IPS DF 4.7 (cell line): ENCODE data around the gene MAP3K20.
"Not testable (repeated sequence)": the region's sequence is repeated elsewhere in the genome, so short reads cannot be mapped to it uniquely, and the experiment has no call there.

Source experiments
- DNase-seq: peaks from one replicate; pipeline ENCODE4 v3.0.0-alpha.2; 2013; ENCODE audit warnings: low spot score; ENCODE audit errors: extremely low read depth

The MAP3K20 gene

DNA sequence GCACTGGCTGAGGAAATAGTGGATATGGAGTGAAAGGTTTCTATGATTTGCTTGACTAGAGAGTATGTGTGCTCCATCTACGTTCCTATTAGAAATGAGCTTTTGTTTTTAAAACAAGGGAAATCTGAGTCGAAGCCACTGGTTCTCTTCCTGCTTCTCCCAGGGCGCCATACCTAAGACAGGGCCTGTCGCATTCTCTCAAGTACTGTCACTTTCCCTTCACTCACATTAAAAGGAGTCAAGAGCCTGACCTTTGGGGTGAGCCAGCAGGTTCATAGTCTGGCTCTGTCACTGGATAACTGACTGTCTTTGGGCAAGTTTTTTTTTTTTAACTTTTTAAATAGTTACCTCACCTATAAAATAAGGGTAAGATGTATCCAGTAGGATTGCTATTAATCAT lies 121.0 kb downstream of the MAP3K20 start:
- DNase-seq = no peak

DNA sequence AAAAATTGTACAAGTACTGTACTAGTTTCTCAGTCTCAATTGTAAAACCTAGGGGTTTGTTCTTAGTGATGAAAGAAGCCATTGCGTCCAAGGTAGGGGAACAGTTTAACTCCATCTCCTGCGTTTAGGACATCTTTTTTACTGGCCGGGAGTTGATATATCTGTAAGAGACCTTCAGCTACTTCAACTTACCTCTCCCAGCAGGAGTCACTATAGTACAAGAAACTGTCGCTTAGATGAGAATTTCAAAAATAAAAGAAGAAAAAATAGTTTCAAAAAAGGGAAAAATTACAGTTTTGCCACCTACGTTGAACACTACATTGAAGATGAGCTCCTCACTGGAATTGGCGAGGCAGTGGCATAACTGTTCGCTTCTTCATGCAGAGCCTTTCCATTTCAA lies 122.7 kb downstream of the MAP3K20 start:
- no peak for DNase-seq

DNA sequence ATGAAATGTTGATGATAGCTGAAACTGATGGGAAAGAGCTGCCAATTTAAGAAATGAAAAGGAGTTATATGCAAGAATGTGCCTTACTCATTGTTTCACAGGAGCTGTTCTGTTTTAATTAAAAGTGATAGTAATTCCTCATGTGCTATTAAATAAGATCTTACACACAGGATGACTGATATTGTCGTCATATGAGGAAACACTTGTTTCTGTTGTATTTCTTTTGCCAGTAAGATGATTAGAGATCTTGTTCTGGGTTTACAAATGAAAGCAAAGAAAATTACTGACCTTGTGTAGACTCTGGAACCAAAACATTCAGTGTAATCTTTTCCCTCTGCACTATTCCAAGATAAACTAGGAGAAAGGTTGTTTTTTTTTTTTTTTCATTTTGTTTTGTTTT lies 123.6 kb downstream of the MAP3K20 start:
- DNase-seq = no peak

DNA sequence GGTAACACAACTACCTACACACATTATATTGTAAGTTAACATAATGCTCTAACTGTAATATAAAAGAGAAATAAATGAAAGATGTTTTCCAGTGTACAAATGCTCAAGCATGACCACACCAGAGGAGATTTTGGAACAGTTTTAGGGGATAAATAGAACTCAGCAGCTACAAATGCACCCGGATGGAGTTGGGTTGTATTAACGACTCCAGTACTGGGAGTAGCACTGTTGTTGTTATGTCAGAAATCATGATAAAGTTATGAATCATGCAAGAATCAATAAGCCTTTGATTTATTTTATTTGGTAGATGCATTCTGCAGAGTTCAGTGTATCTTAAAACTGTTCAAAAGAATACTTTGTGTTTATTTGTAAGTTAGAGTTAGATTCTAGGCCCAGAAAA lies 126.9 kb downstream of the MAP3K20 start:
- no peak for DNase-seq

DNA sequence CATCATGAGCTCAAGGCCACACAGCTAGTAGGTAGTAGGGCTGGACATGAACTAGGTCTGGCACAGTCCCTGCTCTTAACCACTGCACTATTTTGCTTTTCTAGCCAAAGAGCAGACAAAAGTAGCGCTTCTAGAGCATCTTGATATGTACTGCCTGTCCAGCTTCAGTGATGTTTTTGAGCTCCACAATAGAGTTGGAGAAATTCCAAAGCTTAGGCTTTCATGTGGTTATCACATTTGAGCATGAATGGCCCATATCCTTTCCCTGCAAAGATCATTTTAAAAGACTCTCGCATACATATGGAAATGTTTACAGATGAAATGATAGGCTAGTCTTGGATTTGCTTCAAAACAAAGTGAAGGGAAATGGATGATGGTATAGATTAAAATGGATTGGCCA lies 128.7 kb downstream of the MAP3K20 start:
- DNase-seq = no peak

DNA sequence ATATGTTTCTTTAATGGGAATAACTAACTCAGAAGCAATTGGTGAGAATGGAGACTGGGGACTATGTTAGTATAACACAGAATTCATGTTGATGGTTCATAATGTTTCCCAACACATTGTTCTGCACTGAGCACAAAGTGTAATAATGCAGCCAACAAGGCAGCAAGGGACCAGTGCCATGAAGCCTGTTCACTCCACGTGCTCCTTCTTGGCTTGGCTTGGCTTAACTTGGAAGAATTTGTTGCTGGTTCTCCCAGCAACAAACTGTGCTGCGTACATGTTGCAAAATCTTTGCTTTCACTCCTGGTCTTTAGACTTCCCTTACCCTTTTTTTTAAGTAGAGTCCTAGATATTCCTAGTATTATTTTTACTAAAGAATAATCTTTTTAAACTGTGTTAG lies 129.7 kb downstream of the MAP3K20 start:
- DNase-seq = no peak

DNA sequence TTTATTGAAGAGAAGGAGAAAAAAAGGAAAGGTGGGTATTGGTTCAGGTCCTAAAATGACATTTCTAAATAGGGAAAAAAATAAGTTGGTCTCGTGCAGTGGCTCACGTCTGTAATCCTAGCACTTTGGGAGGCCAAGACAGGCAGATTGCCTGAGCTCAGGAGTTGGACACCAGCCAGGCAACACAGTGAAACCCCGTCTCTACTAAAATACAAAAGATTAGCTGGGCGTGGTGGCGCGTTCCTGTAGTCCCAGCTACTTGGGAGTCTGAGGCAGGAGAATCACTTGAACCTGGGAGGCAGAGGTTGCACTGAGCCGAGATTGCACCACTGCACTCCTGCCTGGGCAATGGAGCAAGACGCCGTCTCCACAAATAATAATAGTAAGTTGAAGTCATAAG lies 131.5 kb downstream of the MAP3K20 start:
- DNase-seq = not testable (repeated sequence)

DNA sequence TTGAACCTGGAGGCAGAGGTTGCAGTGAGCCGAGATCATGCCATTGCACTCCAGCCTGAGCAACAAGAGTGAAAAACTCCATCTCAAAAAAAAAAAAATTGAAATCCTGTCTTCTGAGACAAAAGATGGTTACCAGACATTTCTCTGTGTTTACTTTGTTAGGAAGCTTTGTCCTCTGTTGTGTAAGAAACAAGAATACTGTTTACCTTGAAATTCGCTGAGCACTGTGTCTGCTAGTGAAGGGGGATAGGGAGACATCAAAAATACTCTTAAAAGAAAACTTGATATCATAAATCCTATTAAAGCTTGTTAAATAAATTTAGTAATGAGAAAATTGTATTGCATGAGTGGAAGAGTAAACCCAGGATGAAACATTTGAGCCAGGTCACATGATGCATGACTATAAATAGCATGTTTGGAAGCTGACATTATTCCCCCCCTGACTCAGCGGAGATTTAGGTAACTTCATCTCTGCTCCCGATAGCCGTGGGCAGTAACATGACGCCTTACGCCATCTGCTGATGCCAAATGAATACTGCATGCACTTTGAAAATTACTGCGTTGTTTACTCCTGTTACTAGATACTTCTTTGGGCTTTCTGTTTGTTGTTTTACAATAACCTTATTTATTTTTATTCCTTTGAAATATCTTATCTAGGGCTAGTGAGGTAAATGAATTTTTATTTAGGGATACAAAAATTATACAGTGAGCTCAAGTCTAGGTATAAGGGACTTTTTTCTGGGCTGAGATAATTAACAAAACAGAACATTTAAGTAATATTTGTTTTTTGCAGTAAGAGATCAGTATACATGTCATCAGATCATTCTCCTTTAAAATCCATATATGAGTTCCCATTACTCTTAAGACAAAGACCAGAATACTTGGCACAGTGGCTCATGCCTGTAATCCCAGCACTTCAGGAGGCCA lies 134.9 kb downstream of the MAP3K20 start:
- DNase-seq = no peak

DNA sequence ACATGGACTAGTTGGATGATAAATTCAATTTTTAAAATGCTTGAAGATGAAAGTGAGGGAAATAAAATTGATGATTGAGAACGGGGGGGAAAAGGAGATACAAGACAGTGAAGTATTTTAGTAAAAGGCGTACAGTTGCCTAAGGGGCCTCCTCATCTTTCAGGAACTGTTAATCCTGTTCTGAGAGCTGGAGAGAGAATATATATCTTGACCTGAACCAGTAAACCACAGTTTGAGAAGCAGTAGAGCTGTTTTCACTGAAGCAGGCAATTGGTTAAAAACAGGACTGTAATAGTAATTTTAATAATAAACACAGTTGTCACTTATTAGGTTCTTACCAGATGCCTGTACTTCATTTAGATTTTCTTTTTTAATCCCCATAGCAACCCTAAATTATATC lies 137.5 kb downstream of the MAP3K20 start:
- DNase-seq = no peak

DNA sequence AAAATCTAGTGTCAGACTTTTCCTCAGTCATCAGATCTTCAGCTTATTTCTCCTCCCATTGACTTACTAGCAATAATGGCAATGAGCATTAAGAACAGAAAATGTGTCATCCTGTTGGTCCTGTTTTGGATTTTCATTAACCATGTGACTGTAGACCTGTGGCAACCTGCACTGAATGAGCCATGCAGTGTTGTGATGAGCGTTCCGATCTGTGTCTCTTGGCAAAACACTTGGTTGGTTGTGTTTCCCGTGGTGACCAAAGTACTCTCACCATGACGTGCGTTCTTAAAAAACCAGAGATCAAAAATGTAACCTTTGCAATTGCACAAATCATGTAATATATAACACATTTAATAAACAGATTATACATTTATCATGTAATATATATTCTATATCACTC lies 138.6 kb downstream of the MAP3K20 start:
- no peak for DNase-seq

DNA sequence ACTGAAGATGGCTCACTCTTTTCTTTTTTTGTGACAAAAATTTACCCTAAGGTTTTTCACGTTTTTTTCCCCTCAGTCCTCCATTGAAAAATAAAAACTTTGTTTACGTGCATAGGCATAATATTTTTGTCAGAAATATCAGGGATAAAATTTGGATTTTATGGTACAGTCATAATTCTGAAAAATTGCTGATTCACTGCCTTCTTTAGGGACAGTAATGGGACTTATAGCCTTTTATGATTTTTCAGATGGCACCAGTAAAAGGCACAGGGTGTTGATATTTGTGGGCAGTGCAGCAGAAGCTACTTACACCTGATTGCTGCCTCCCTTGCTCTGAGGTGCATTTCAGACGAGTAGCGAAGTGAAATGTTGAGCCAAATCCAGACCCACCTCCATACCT lies 139.7 kb downstream of the MAP3K20 start:
- no peak for DNase-seq

DNA sequence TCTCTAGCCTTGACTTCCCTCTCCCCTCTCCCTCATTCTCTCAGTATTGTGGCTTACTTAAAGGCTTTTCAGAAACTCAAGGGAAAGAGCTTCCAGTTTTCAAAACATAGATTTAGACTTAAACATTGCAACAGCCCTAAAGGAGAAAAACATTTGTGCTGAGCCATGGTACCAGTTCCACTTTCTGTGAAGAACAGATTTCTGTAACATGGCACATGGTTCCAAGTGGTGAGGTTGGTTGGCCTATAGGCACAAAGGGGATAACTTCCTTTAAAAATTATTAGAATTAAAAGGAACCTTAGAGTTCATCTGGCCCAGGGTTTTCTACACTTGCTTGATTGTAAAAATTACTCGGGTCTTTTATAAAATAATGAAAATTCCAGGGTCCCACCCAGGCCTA lies 140.4 kb downstream of the MAP3K20 start:
- DNase-seq = no peak

DNA sequence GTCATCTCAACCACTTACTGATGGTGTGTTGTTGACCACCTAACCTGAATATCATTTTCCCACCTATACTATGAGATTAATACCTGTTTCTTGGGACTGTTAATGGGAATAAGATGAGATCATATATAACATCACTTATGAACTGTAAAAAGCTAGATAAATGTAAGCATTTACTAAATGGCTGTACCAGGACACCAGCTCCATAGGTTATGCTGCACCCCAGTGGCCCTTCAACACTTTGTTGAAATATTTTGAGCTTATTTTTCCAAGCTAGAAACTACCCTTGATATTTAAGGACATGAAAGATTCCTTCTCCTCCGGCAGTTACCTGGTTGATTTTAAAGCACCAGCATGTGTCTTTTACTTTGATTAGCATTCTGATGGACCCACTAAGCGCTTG lies 141.0 kb downstream of the MAP3K20 start:
- no peak for DNase-seq

DNA sequence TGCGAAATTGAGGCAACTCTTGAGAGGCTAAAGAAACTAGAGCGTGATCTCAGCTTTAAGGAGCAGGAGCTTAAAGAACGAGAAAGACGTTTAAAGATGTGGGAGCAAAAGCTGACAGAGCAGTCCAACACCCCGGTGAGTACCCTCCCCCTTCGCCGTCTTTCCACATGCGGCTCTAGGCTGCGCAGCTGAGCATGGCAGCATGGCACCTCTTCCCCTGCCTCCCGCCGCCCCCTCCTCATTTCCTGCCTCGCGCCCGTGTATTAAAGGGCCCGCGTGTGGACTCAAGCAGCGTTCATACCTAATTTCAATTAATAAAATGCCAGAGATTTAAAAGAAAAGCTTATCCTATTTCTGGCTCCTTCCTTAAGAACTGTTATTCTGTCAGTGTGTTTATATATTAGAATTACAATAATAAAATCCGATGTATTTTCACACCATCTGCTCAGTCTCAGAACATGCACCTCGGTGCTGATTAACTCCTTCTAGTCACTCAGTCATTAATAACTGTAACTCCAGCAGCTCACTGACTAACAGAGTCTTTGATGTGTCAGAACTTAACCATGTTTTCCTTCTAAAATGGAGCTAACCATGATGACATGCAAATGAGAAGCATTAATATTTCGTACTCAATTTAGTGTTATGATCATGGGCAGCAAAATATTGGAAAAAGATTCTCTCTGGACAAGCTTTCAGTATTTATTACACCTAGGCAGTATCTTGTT lies 141.6 kb downstream of the MAP3K20 start:
- DNase-seq = no peak

DNA sequence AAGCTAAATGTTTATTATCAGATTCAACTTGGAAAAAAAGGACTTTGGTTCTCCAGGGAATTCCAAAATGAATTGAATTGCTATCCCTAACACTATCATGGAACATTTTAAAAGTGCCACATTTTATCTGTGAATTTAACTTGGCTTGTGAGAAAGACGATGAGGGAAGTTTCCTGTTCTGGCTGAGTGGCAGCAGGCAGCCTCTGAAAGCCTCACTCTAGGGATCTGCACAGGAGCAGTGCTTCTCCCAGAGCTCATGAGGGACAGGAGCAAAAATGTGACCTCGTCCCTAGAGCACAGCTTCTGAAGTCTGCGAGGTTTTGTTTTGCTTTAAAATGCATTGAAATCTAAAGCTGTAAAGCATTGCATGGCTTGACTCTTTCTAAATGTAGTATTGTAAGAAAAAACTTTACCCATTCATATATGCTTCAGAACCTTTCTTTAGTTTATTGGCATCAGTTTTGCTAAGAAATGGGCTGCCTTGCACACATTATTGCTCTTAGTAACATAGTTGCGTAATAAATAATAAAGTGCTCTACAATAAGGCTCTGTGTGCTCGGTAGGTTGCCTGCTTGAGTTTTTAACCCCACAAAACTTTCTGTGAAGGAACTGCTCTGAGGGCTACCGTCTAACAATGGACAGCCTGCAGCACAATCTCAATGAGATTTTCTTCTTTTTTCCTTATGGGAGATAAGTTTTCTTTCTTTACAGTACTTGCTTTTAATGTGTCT lies 142.8 kb downstream of the MAP3K20 start:
- no peak for DNase-seq

DNA sequence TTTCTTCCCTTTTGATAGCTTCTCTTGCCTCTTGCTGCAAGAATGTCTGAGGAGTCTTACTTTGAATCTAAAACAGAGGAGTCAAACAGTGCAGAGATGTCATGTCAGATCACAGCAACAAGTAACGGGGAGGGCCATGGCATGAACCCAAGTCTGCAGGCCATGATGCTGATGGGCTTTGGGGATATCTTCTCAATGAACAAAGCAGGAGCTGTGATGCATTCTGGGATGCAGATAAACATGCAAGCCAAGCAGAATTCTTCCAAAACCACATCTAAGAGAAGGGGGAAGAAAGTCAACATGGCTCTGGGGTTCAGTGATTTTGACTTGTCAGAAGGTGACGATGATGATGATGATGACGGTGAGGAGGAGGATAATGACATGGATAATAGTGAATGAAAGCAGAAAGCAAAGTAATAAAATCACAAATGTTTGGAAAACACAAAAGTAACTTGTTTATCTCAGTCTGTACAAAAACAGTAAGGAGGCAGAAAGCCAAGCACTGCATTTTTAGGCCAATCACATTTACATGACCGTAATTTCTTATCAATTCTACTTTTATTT lies 145.6 kb downstream of the MAP3K20 start:
- DNase-seq = no peak

DNA sequence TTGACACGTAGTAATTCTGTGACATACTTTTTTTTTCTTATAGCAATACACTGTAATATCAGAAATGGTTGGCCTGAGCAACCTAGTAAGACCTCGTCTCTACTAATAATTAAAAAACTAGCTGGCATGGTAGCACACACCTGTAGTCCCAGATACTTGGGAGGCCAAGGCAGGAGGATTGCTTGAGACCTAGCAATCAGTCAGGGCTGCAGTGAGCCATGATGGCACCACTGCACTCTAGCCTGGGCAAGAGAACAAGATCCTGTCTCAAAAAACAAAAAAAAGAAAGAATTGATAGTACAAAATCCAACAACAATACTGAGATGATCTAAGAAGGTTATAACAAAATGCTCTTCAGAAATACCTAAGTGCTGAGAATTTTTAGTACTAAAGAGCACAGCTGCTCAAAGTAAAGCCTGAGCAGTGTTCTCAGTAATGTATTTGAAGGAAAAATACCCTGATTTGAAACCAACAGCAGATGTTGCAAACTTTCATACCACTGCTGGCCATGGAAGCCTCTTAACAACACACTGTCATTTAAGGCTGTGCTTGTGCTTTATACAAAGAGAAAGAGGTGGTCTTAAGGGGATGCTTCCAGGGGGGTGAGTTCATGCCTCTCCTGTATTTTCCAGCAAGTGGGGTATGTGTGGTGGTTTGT lies 146.4 kb downstream of the MAP3K20 start:
- DNase-seq = no peak

DNA sequence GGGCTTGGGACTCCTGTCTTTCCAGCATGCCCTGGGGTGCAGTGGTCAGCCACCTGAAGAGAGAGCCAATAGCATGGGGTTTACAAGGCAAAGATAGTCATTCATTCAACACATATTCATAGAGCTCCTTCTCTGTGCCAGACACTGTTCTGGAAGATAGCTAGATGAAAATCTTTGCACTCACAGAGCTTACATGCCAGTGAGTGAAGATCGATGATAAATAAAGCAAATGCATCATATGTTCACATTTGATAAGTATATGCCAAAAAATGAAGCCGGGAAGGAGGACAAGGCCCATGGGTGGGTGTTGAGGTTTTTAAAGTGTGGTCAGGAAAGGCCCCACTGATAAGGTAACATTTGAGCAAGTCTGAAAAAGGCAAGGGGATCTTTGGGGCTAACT lies 148.2 kb downstream of the MAP3K20 start:
- DNase-seq = no peak

DNA sequence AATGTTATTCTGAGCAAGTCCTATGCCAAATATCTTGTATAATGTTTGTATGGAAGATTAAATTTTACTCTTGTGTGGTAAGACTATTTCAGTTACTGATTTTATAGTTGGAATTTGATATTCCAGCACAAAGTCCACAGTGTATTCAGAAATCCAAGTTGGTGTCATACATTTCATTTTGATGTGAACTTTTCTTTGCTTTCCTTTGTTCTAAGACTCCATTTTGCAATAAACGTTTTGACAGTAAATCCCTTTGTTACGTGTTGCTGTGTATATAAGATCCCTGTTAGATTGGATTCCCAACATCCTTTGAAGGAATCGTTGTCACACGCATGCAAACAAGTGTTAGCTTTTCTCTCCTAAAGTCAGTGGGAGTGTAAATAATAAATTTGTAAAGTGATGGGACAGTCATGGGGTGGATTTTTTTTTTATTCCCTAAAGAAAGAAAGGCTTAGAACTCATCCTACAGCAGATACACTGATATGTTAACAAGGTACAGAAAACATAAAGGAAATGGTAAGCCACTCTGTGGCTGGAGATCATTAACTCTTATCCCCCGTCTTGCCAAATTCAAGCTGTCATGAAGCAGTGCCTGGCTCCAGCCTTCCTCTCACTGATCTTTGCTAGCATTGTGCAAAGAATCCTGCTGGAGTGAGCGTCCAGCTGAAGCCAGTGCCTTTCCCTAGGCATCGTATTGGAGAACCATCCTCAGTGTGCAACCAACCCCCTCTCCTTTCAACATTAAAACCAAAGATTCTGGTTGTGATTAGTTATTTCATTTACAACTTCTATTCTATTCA lies 151.5 kb downstream of the MAP3K20 start:
- no peak for DNase-seq

DNA sequence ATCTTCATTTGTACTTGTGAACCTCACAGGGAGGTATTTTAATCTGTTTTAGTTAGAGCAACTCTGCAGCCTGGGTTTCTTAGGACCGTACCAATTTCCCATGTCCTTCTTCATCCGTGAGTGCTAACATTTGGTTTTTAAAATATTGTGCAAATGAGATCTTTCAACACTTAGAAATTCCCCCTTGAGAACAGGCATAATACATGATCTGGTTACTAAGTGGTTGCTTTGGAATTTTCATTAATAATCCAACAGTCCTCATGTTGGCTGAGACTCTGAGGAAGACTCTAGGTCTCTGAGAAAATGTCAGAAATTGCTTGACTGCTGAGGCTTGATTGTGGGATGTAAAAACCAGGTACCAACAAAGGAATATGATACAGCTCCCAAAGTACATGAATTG lies 153.4 kb downstream of the MAP3K20 start:
- DNase-seq = no peak
